Gastroesophageal sphincter (tissue), 4 donors: ENCODE results near the gene ERCC1. TPM values are rescaled to one million over a fixed set of nuclear protein-coding genes. Genes with fewer than 3 reads are reported as not detected.
"Not testable (repeated sequence)": the region's sequence is repeated elsewhere in the genome, so short reads cannot be mapped to it uniquely, and the experiment has no call there.

Experiments used
- ATAC-seq: fragments of 150-250 bp; one replicate; pipeline ENCODE4 v1.9.1; 2016; ENCODE audit warnings: mild to moderate bottlenecking, moderate library complexity
- H3K27ac ChIP-seq, 4 donors: fragments of 200-600 bp; sonication (generic) in 3 of 4; 1 replicate in 3 of 4; 2 replicates in 1 of 4; pipeline ENCODE4 v1.5.1; 2016 to 2019
- H3K27me3 ChIP-seq: fragments of 200-600 bp; sonication (generic); one replicate; pipeline ENCODE4 v1.5.1; 2019
- H3K36me3 ChIP-seq, 2 donors: fragments of 200-600 bp; sonication (generic); one replicate each; pipeline ENCODE4 v1.5.1; 2019; ENCODE audit warnings: control low read depth in 1 of 2
- H3K4me1 ChIP-seq, 3 donors: fragments of 200-600 bp; sonication (generic); 1 replicate in 2 of 3; 2 replicates in 1 of 3; pipeline ENCODE4 v1.5.1; 2016 to 2019; ENCODE audit warnings: control low read depth in 2 of 3
- H3K4me3 ChIP-seq, 2 donors: fragments of 200-600 bp; sonication (generic); one replicate each; pipeline ENCODE4 v1.5.1; 2019; ENCODE audit warnings: mild to moderate bottlenecking in 1 of 2, moderate library complexity in 1 of 2
- H3K9me3 ChIP-seq, 3 donors: fragments of 200-600 bp; sonication (generic); one replicate each; pipeline ENCODE4 v1.5.1; 2017 to 2019; ENCODE audit warnings: control low read depth in 2 of 3
- CTCF ChIP-seq, 4 experiments: fragments of 200-600 bp in 2 of 4; fragments of 450-650 bp in 2 of 4; sonication (generic) in 1 of 4; IDR thresholded peaks; one replicate each; pipeline ENCODE4 v1.5.1; 2017 to 2019; ENCODE audit warnings: antibody characterized with exemption in 4 of 4, mild to moderate bottlenecking in 2 of 4, moderate library complexity in 2 of 4
- EP300 ChIP-seq: sonication (generic); formaldehyde crosslinking; IDR thresholded peaks from one replicate; pipeline ENCODE4 v1.6.1; 2017; ENCODE audit warnings: antibody characterized with exemption, mild to moderate bottlenecking
- POLR2A ChIP-seq, 2 donors: fragments of 450-650 bp; IDR thresholded peaks; one replicate each; pipeline ENCODE4 v1.6.1; 2017; ENCODE audit warnings: antibody characterized with exemption in 2 of 2, mild to moderate bottlenecking in 2 of 2, moderate library complexity in 1 of 2
- POLR2AphosphoS5 ChIP-seq: sonication (generic); formaldehyde crosslinking; IDR thresholded peaks from one replicate; pipeline ENCODE4 v1.6.1; 2017; ENCODE audit warnings: antibody characterized with exemption
- WGBS, 2 donors: methylation state at CpG; one replicate each; pipeline ENCODE4 v1.1.5; 2018; ENCODE audit warnings: low coverage in 1 of 2; 5-methylcytosine and 5-hydroxymethylcytosine counted together
- total RNA-seq, 4 donors: library from RNA; depleted of rRNA; stranded (reverse); fragments of >200 nt; gene quantifications; one replicate each; pipeline ENCODE4 v1.1.0, GENCODE V29; 2016

The ERCC1 gene
- total RNA-seq, 4 donors from 2014 or later, result 52.7 to 84.6 (median 68.4) TPM

DNA sequence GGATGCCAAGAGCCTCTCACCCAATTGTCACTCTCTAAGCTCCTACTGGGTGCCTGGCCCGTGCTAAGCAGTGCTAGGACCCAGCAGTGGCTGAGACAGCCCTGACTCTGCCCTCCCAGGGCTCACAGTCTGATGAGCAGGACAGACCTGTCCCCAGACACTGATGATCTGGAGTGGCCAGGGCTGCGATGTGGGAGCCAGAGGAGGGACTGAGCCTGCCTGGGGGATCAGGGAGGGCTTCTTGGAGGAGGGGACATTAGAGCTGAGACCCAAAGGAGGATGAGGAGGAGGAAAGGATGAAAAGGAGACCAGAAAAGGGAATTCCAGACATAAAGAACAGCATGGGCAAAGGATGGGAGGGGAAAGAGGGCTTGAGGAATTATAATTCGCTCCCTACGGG is 6.6 kb downstream of the ERCC1 start:
- Histone ChIP-seq H3K27ac (no peak overlapping the region), H3K4me1 (peaks cover 0 to 9% (median 0%) of the 10 kb centered on the region in 3 donors), H3K36me3 (peaks cover 0 to 99% of the 10 kb centered on the region in 2 donors), H3K27me3 (no peaks in the 10 kb centered on the region), H3K4me3 (no peak overlapping the region), H3K9me3 (no peaks in the 10 kb centered on the region)
- 0 to 90% methylated on average over 1 to 3 of the region's 4 CpGs for WGBS, 2 donors
- no peak for ATAC-seq
- TF ChIP-seq POLR2AphosphoS5, result no peak
- no peak for TF ChIP-seq POLR2A (IDR thresholded peaks at IDR 0.05)
- no peak for TF ChIP-seq CTCF (IDR thresholded peaks at IDR 0.05)
- no peak for TF ChIP-seq EP300

- no peaks in the 10 kb centered on the region for H3K27me3 ChIP-seq
- 92 to 96% methylated on average over 5 to 6 of the region's 8 CpGs for WGBS, 2 donors
Measured at GRCh38 chr19:45414468-45414867, 9.2 kb downstream of the ERCC1 start.

DNA sequence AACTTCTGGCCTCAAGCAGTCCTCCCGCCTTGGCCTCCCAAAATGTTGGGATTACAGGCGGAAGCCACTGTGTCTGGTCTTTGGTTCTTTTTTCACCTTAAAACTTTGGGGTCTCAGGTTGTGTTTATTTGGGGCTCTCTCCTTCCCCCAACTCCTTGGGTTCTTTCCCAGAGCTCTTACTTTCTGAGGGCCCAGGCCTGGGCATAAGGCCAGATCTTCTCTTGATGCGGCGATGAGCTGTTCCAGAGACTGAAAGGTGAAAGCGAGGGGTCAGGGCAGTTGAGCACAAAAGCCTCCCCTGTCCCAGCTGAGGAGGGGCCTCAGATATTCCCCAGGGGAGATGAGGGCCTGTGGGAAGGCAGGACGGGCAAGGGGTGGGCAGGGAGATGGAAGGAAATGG is 10.2 kb downstream of the ERCC1 start:
- Histone ChIP-seq H3K4me3 (no peak overlapping the region), H3K27me3 (no peaks in the 10 kb centered on the region), H3K36me3 (peaks cover 0 to 84% of the 10 kb centered on the region in 2 donors), H3K9me3 (no peaks in the 10 kb centered on the region), H3K4me1 (peaks cover 0 to 4% (median 0%) of the 10 kb centered on the region in 3 donors), H3K27ac (no peak overlapping the region)
- no peak for TF ChIP-seq POLR2A (IDR thresholded peaks at IDR 0.05)
- TF ChIP-seq CTCF (IDR thresholded peaks at IDR 0.05), result no peak
- TF ChIP-seq POLR2AphosphoS5, result no peak
- TF ChIP-seq EP300, result no peak
- ATAC-seq, result no peak
- WGBS, 2 donors, result 95% methylated on average over 3 of the region's 6 CpGs; no CpG with 5 or more reads in 1 of the 2 donors

More at GRCh38 chr19:45414468-45414867, 9.2 kb downstream of the ERCC1 start:
- TF ChIP-seq CTCF (IDR thresholded peaks at IDR 0.05) (no peak), POLR2AphosphoS5 (no peak), EP300 (no peak), POLR2A (IDR thresholded peaks at IDR 0.05) (no peak)
- H3K27ac ChIP-seq, result no peak overlapping the region
- H3K4me3 ChIP-seq, result no peak overlapping the region
- peaks cover 0 to 4% (median 0%) of the 10 kb centered on the region in 3 donors for H3K4me1 ChIP-seq
- peaks cover 0 to 84% of the 10 kb centered on the region in 2 donors for H3K36me3 ChIP-seq
- no peak for ATAC-seq
- no peaks in the 10 kb centered on the region for H3K9me3 ChIP-seq

GRCh38 chr19:45410330-45410729 is 13.4 kb downstream of the ERCC1 start:
- peaks cover 0 to 25% (median 4%) of the 10 kb centered on the region in 3 donors for H3K4me1 ChIP-seq
- not testable (repeated sequence) for H3K27me3 ChIP-seq, H3K9me3 ChIP-seq, H3K27ac ChIP-seq, ATAC-seq, H3K4me3 ChIP-seq
- WGBS, 2 donors, result 100% methylated on average over 1 to 3 of the region's 4 CpGs
- H3K36me3 ChIP-seq, result peaks cover 0 to 58% of the 10 kb centered on the region in 2 donors

DNA sequence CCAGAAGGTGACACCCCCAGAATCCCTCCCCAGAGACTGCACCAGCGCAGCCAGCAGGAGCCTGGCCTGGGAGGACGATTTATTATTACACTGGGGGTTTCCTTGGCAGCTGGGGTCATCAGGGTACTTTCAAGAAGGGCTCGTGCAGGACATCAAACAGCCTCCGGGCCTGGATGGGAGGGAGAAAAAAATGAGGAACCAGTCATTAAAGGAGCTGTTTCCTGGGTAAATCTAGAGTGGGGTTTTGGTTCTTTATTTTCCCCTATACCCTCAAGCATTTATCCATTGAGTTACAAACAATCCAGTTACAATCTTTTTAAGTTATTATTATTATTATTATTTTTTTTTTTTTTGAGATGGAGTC is 14.2 kb downstream of the ERCC1 start:
- ATAC-seq, result no peak
- 43 to 56% methylated on average over 1 to 2 of the region's 4 CpGs for WGBS, 2 donors

More for the DNA sequence above, 14.2 kb downstream of the ERCC1 start:
- no peaks in the 10 kb centered on the region for H3K9me3 ChIP-seq
- H3K4me3 ChIP-seq, result no peak overlapping the region
- H3K27ac ChIP-seq, result no peak overlapping the region
- H3K27me3 ChIP-seq, result peaks cover 7% of the 10 kb centered on the region
- H3K4me1 ChIP-seq, result peaks cover 0 to 33% (median 6%) of the 10 kb centered on the region in 3 donors
- TF ChIP-seq CTCF (IDR thresholded peaks at IDR 0.05), result no peak
- no peak for TF ChIP-seq POLR2AphosphoS5
- no peak for TF ChIP-seq POLR2A (IDR thresholded peaks at IDR 0.05)
- no peak for TF ChIP-seq EP300
- peaks cover 0 to 52% of the 10 kb centered on the region in 2 donors for H3K36me3 ChIP-seq
